Hepatocyte (in vitro differentiated cells): Measurements from ENCODE around the gene ENDOD1. TPM values are rescaled to one million over a fixed set of nuclear protein-coding genes. Genes with fewer than 3 reads are reported as not detected.

Source experiments
- DNase-seq: peaks from one replicate; pipeline ENCODE4 v3.0.0-alpha.2; 2016; ENCODE audit warnings: low spot score
- H2AFZ ChIP-seq: fragments of 200-600 bp; sonication (generic); 2 replicates; pipeline ENCODE4 v1.6.0; 2016; ENCODE audit warnings: antibody characterized with exemption, mild to moderate bottlenecking
- H3K27ac ChIP-seq: fragments of 200-600 bp; sonication (generic); 2 replicates; pipeline ENCODE4 v1.5.1; 2016; ENCODE audit warnings: mild to moderate bottlenecking
- H3K27me3 ChIP-seq: fragments of 200-600 bp; sonication (generic); 2 replicates; pipeline ENCODE4 v1.6.1; 2016
- H3K36me3 ChIP-seq: fragments of 200-600 bp; sonication (generic); replicated peaks from 2 replicates; pipeline ENCODE4 v1.5.1; 2016; ENCODE audit warnings: low read depth; ENCODE audit not compliant: insufficient read depth
- H3K4me1 ChIP-seq: fragments of 200-600 bp; sonication (generic); 2 replicates; pipeline ENCODE4 v1.5.1; 2016; ENCODE audit warnings: mild to moderate bottlenecking, moderate library complexity; ENCODE audit not compliant: insufficient read depth
- H3K4me2 ChIP-seq: fragments of 200-600 bp; sonication (generic); 2 replicates; pipeline ENCODE4 v1.6.0; 2016
- H3K4me3 ChIP-seq: fragments of 200-600 bp; sonication (generic); 2 replicates; pipeline ENCODE4 v1.5.1; 2016; ENCODE audit warnings: mild to moderate bottlenecking
- H3K79me2 ChIP-seq: fragments of 200-600 bp; sonication (generic); 2 replicates; pipeline ENCODE4 v1.6.0; 2017; ENCODE audit warnings: mild to moderate bottlenecking
- H3K9me2 ChIP-seq: fragments of 200-600 bp; sonication (generic); replicated peaks from 2 replicates; pipeline ENCODE4 v1.6.0; 2017; ENCODE audit warnings: mild to moderate bottlenecking; ENCODE audit not compliant: insufficient read depth
- H3K9me3 ChIP-seq: fragments of 200-600 bp; sonication (generic); 2 replicates; pipeline ENCODE4 v1.5.1; 2016; ENCODE audit warnings: low read depth, mild to moderate bottlenecking
- H4K20me1 ChIP-seq: fragments of 200-600 bp; sonication (generic); 2 replicates; pipeline ENCODE4 v1.6.0; 2016; ENCODE audit warnings: mild to moderate bottlenecking; ENCODE audit not compliant: insufficient read depth, poor library complexity, severe bottlenecking
- EZH2 ChIP-seq: fragments of 200-600 bp; sonication (generic); IDR thresholded peaks from 2 replicates; pipeline ENCODE4 v1.6.1; 2016; ENCODE audit warnings: antibody characterized with exemption, mild to moderate bottlenecking, borderline replicate concordance
- EZH2phosphoT487 ChIP-seq: fragments of 200-600 bp; sonication (generic); IDR thresholded peaks from one replicate; pipeline ENCODE4 v1.6.1; 2018; ENCODE audit warnings: antibody characterized with exemption, mild to moderate bottlenecking, low read depth, moderate library complexity; ENCODE audit not compliant: unreplicated experiment, severe bottlenecking
- WGBS: methylation state at CpG from one replicate; pipeline ENCODE4 v1.1.6; 2016; ENCODE audit warnings: low lambda C conversion rate; ENCODE audit errors: missing lambda C conversion rate; 5-methylcytosine and 5-hydroxymethylcytosine counted together
- polyA plus RNA-seq: library from polyadenylated mRNA; unstranded; fragments of >200 nt; fragmentation: Nextera tagmentation; extraction: Ambion mirVana; gene quantifications from 2 replicates; pipeline ENCODE4 v1.2.1, GENCODE V29; 2016
- total RNA-seq: library from RNA; depleted of rRNA; stranded (reverse); fragments of >200 nt; gene quantifications from 2 replicates; pipeline ENCODE4 v1.2.3, GENCODE V29; 2014
- TF ChIP-seq, protein P1 (sequence below): fragments of 200-600 bp; sonication (generic); IDR thresholded peaks from 2 replicates; pipeline ENCODE4 v1.5.1; 2016; ENCODE audit warnings: antibody characterized with exemption, mild to moderate bottlenecking; ENCODE audit not compliant: poor library complexity

The ENDOD1 gene
- total and polyA plus RNA-seq, 2 experiments from 2014 or later: 10.4 to 26.6 TPM

DNA sequence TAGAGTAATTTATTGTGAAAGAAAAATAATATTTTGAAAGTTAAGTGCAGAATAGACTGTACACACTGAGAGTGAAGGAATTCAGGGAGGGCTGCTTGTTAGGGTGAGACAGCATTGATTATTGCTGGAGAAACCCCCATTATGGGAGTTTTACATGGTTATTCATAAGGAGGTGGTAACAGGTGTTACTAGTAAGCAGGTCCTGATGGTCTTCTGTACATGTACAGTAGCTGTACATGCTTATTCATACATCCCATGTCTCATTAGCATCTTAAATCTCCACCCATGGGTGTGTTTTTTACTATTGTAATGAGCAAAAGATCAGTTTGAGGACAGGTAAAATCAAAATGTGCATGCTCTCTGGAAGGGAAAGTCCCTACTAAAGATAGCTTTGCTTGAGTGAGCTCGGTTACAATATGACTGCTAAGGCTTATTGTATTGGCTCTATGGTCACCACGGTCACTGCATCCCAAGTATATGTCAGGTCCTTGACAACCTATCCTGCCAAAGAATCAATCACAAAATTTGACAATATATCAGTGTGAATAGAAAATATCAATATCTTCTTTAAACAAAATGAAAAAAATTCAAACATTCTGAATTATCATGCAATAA is 34.3 kb upstream of the ENDOD1 start:
- Histone ChIP-seq H3K27me3 (no peaks in the 10 kb centered on the region), H3K9me3 (no peaks in the 10 kb centered on the region), H3K27ac (no peak overlapping the region), H3K4me2 (no peak overlapping the region), H4K20me1 (no peaks in the 10 kb centered on the region), H3K4me3 (no peak overlapping the region), H3K4me1 (no peaks in the 10 kb centered on the region), H3K79me2 (no peaks in the 10 kb centered on the region), H3K9me2 (no peaks in the 10 kb centered on the region), H3K36me3 (no peaks in the 10 kb centered on the region), H2AFZ (no peak overlapping the region)
- 44% methylated on average over 2 of the region's 2 CpGs for WGBS
- TF ChIP-seq, protein P1, sequence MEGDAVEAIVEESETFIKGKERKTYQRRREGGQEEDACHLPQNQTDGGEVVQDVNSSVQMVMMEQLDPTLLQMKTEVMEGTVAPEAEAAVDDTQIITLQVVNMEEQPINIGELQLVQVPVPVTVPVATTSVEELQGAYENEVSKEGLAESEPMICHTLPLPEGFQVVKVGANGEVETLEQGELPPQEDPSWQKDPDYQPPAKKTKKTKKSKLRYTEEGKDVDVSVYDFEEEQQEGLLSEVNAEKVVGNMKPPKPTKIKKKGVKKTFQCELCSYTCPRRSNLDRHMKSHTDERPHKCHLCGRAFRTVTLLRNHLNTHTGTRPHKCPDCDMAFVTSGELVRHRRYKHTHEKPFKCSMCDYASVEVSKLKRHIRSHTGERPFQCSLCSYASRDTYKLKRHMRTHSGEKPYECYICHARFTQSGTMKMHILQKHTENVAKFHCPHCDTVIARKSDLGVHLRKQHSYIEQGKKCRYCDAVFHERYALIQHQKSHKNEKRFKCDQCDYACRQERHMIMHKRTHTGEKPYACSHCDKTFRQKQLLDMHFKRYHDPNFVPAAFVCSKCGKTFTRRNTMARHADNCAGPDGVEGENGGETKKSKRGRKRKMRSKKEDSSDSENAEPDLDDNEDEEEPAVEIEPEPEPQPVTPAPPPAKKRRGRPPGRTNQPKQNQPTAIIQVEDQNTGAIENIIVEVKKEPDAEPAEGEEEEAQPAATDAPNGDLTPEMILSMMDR: no peak
- no peak for TF ChIP-seq EZH2
- TF ChIP-seq EZH2phosphoT487: no peak
- no peak for DNase-seq

GRCh38 chr11:95057959-95058358 is 31.7 kb upstream of the ENDOD1 start:
- Histone ChIP-seq H3K4me1 (no peaks in the 10 kb centered on the region), H3K27me3 (no peaks in the 10 kb centered on the region), H3K4me3 (no peak overlapping the region), H3K79me2 (no peaks in the 10 kb centered on the region), H3K36me3 (no peaks in the 10 kb centered on the region), H4K20me1 (no peaks in the 10 kb centered on the region), H3K9me2 (no peaks in the 10 kb centered on the region), H3K9me3 (no peaks in the 10 kb centered on the region), H3K27ac (no peak overlapping the region), H2AFZ (no peak overlapping the region), H3K4me2 (no peak overlapping the region)
- no peak for DNase-seq
- WGBS: 97% methylated on average over 8 of the region's 8 CpGs
- no peak for TF ChIP-seq EZH2phosphoT487
- TF ChIP-seq, protein P1: no peak

DNA sequence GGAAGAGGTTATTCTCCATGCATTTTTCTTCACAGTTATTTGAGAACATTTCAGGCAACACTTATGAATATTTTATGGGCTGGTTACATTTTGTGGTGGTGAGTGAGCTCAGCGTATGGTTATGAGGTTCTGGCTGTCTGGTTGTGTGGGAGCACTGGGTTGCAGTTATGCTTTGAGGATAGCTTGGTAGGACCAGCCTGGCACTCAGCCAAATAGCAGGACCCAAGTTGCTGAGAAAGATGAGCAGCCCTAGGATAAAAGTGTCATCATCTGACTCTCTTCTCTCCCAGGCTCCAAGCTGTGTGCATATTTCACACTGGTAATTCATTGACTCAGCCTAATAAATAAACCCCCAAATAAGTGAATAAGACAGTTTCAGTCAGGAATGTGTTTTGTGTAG is 31.0 kb upstream of the ENDOD1 start:
- Histone ChIP-seq H3K4me1 (no peaks in the 10 kb centered on the region), H3K9me2 (no peaks in the 10 kb centered on the region), H3K27me3 (no peaks in the 10 kb centered on the region), H3K4me3 (no peak overlapping the region), H3K27ac (no peak overlapping the region), H3K79me2 (no peaks in the 10 kb centered on the region), H3K4me2 (no peak overlapping the region), H3K36me3 (no peaks in the 10 kb centered on the region), H3K9me3 (no peaks in the 10 kb centered on the region), H2AFZ (no peak overlapping the region), H4K20me1 (no peaks in the 10 kb centered on the region)
- DNase-seq: no peak
- 89% methylated on average over 1 of the region's 1 CpG for WGBS
- no peak for TF ChIP-seq EZH2
- TF ChIP-seq, protein P1: no peak
- no peak for TF ChIP-seq EZH2phosphoT487

DNA sequence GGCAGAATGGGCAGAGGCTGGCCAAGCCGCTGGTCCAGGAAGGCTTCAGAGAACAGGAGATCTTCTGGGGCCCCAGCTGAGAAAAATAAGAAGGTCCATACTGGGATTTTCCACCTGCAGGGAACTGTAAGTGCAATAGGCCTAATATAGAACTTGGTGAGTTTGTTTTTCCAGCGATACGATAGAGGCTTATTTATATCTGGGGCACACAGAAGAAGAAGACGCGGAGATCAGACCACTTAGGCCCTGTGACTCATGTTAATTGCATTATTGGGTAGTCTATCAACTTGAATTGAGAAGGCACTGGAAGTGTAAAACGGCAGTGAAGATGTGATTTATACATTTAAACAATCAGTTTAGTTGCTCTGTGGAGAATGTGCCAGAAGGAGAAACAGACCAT is 30.6 kb upstream of the ENDOD1 start:
- Histone ChIP-seq H3K4me1 (no peaks in the 10 kb centered on the region), H3K9me3 (no peaks in the 10 kb centered on the region), H4K20me1 (no peaks in the 10 kb centered on the region), H3K27ac (no peak overlapping the region), H3K27me3 (no peaks in the 10 kb centered on the region), H3K9me2 (no peaks in the 10 kb centered on the region), H3K79me2 (no peaks in the 10 kb centered on the region), H3K4me3 (no peak overlapping the region), H3K4me2 (no peak overlapping the region), H2AFZ (no peak overlapping the region), H3K36me3 (no peaks in the 10 kb centered on the region)
- WGBS: 83% methylated on average over 6 of the region's 6 CpGs
- DNase-seq: no peak
- TF ChIP-seq EZH2 (no peak), EZH2phosphoT487 (no peak)
- TF ChIP-seq, protein P1: no peak
